Gastroesophageal sphincter (tissue), 4 donors: ENCODE results near the gene LRRC8B. TPM values are rescaled to one million over a fixed set of nuclear protein-coding genes. Genes with fewer than 3 reads are reported as not detected.

Source experiments
- ATAC-seq: fragments of 150-250 bp; one replicate; pipeline ENCODE4 v1.9.1; 2016; ENCODE audit warnings: mild to moderate bottlenecking, moderate library complexity
- H3K27ac ChIP-seq, 4 donors: fragments of 200-600 bp; sonication (generic) in 3 of 4; 1 replicate in 3 of 4; 2 replicates in 1 of 4; pipeline ENCODE4 v1.5.1; 2016 to 2019
- H3K27me3 ChIP-seq: fragments of 200-600 bp; sonication (generic); one replicate; pipeline ENCODE4 v1.5.1; 2019
- H3K36me3 ChIP-seq, 2 donors: fragments of 200-600 bp; sonication (generic); one replicate each; pipeline ENCODE4 v1.5.1; 2019; ENCODE audit warnings: control low read depth in 1 of 2
- H3K4me1 ChIP-seq, 3 donors: fragments of 200-600 bp; sonication (generic); 1 replicate in 2 of 3; 2 replicates in 1 of 3; pipeline ENCODE4 v1.5.1; 2016 to 2019; ENCODE audit warnings: control low read depth in 2 of 3
- H3K4me3 ChIP-seq, 2 donors: fragments of 200-600 bp; sonication (generic); one replicate each; pipeline ENCODE4 v1.5.1; 2019; ENCODE audit warnings: mild to moderate bottlenecking in 1 of 2, moderate library complexity in 1 of 2
- H3K9me3 ChIP-seq, 3 donors: fragments of 200-600 bp; sonication (generic); one replicate each; pipeline ENCODE4 v1.5.1; 2017 to 2019; ENCODE audit warnings: control low read depth in 2 of 3
- CTCF ChIP-seq, 4 experiments: fragments of 200-600 bp in 2 of 4; fragments of 450-650 bp in 2 of 4; sonication (generic) in 1 of 4; IDR thresholded peaks; one replicate each; pipeline ENCODE4 v1.5.1; 2017 to 2019; ENCODE audit warnings: antibody characterized with exemption in 4 of 4, mild to moderate bottlenecking in 2 of 4, moderate library complexity in 2 of 4
- EP300 ChIP-seq: sonication (generic); formaldehyde crosslinking; IDR thresholded peaks from one replicate; pipeline ENCODE4 v1.6.1; 2017; ENCODE audit warnings: antibody characterized with exemption, mild to moderate bottlenecking
- POLR2A ChIP-seq, 2 donors: fragments of 450-650 bp; IDR thresholded peaks; one replicate each; pipeline ENCODE4 v1.6.1; 2017; ENCODE audit warnings: antibody characterized with exemption in 2 of 2, mild to moderate bottlenecking in 2 of 2, moderate library complexity in 1 of 2
- POLR2AphosphoS5 ChIP-seq: sonication (generic); formaldehyde crosslinking; IDR thresholded peaks from one replicate; pipeline ENCODE4 v1.6.1; 2017; ENCODE audit warnings: antibody characterized with exemption
- WGBS, 2 donors: methylation state at CpG; one replicate each; pipeline ENCODE4 v1.1.5; 2018; ENCODE audit warnings: low coverage in 1 of 2; 5-methylcytosine and 5-hydroxymethylcytosine counted together
- total RNA-seq, 4 donors: library from RNA; depleted of rRNA; stranded (reverse); fragments of >200 nt; gene quantifications; one replicate each; pipeline ENCODE4 v1.1.0, GENCODE V29; 2016

The LRRC8B gene
- total RNA-seq, 4 donors from 2014 or later, result 3.5 to 6.9 (median 5.0) TPM

- WGBS, 2 donors, result 90 to 100% methylated on average over 1 of the region's 1 CpG
These were observed 28.5 kb downstream of the LRRC8B start for GRCh38 chr1:89553157-89553556.

GRCh38 chr1:89555550-89555949 is 30.9 kb downstream of the LRRC8B start:
- Histone ChIP-seq H3K27me3 (no peaks in the 10 kb centered on the region), H3K9me3 (no peaks in the 10 kb centered on the region), H3K36me3 (no peaks in the 10 kb centered on the region), H3K27ac (peak overlapping the region in 2 of 4 donors; percentile 5 to 48), H3K4me1 (peaks cover 0 to 28% (median 5%) of the 10 kb centered on the region in 3 donors), H3K4me3 (no peak overlapping the region)
- ATAC-seq, result no peak
- TF ChIP-seq POLR2A (IDR thresholded peaks at IDR 0.05) (no peak), CTCF (IDR thresholded peaks at IDR 0.05) (no peak), POLR2AphosphoS5 (no peak), EP300 (no peak)
- WGBS, 2 donors, result 52 to 54% methylated on average over 2 of the region's 2 CpGs

More at GRCh38 chr1:89553157-89553556, 28.5 kb downstream of the LRRC8B start:
- TF ChIP-seq POLR2A (IDR thresholded peaks at IDR 0.05), result no peak
- TF ChIP-seq POLR2AphosphoS5, result no peak
- no peak for TF ChIP-seq CTCF (IDR thresholded peaks at IDR 0.05)
- TF ChIP-seq EP300, result no peak
- H3K36me3 ChIP-seq, result no peaks in the 10 kb centered on the region
- ATAC-seq, result no peak
- H3K9me3 ChIP-seq, result no peaks in the 10 kb centered on the region
- H3K27ac ChIP-seq, result peak overlapping the region in 2 of 4 donors; percentile 5 to 13
- H3K4me1 ChIP-seq, result peaks cover 0 to 28% (median 5%) of the 10 kb centered on the region in 3 donors
- H3K4me3 ChIP-seq, result no peak overlapping the region
- no peaks in the 10 kb centered on the region for H3K27me3 ChIP-seq

- no peak overlapping the region for H3K4me3 ChIP-seq
- peak; percentile 46 for ATAC-seq
- H3K9me3 ChIP-seq, result no peaks in the 10 kb centered on the region
- no peaks in the 10 kb centered on the region for H3K27me3 ChIP-seq
- no peaks in the 10 kb centered on the region for H3K36me3 ChIP-seq
- peak overlapping the region in 2 of 4 donors; percentile 5 to 48 for H3K27ac ChIP-seq
- H3K4me1 ChIP-seq, result peaks cover 0 to 28% (median 5%) of the 10 kb centered on the region in 3 donors
- WGBS, 2 donors, result 79 to 96% methylated on average over 3 of the region's 3 CpGs
- no peak for TF ChIP-seq CTCF (IDR thresholded peaks at IDR 0.05)
- TF ChIP-seq EP300, result no peak
- TF ChIP-seq POLR2AphosphoS5, result no peak
These were observed 32.3 kb downstream of the LRRC8B start for GRCh38 chr1:89556726-89557444.

GRCh38 chr1:89557445-89557825 is 32.8 kb downstream of the LRRC8B start:
- ATAC-seq, result no peak
- Histone ChIP-seq H3K27me3 (no peaks in the 10 kb centered on the region), H3K4me3 (no peak overlapping the region), H3K36me3 (no peaks in the 10 kb centered on the region), H3K9me3 (no peaks in the 10 kb centered on the region), H3K27ac (peak overlapping the region in 1 of 4 donors; percentile 36), H3K4me1 (peaks cover 0 to 26% (median 5%) of the 10 kb centered on the region in 3 donors)
- 67 to 88% methylated on average over 1 to 3 of the region's 3 CpGs for WGBS, 2 donors
- TF ChIP-seq POLR2AphosphoS5 (no peak), CTCF (IDR thresholded peaks at IDR 0.05) (no peak), EP300 (no peak), POLR2A (IDR thresholded peaks at IDR 0.05) (no peak)

- Histone ChIP-seq H3K27ac (peak overlapping the region in 1 of 4 donors; percentile 36), H3K27me3 (no peaks in the 10 kb centered on the region), H3K36me3 (no peaks in the 10 kb centered on the region), H3K9me3 (no peaks in the 10 kb centered on the region), H3K4me1 (peaks cover 0 to 21% (median 4%) of the 10 kb centered on the region in 3 donors), H3K4me3 (no peak overlapping the region)
- no peak for TF ChIP-seq EP300
- no peak for TF ChIP-seq POLR2AphosphoS5
- no peak for TF ChIP-seq CTCF (IDR thresholded peaks at IDR 0.05)
- no peak for TF ChIP-seq POLR2A (IDR thresholded peaks at IDR 0.05)
- no peak for ATAC-seq
- 100% methylated on average over 1 of the region's 1 CpG for WGBS, 2 donors
These were observed 33.3 kb downstream of the LRRC8B start for GRCh38 chr1:89557956-89558355.
